SH-SY5Y (cell line): Measurements from ENCODE around the gene TCP11.

Source experiments
- GATA2 ChIP-seq: IDR thresholded peaks from 2 replicates; pipeline ENCODE4 v1.6.1; 2011; ENCODE audit warnings: mild to moderate bottlenecking, low read depth, low read length
- GATA3 ChIP-seq: IDR thresholded peaks from 2 replicates; pipeline ENCODE4 v1.6.1; 2011; ENCODE audit warnings: low read depth, mild to moderate bottlenecking, low read length, moderate library complexity

The TCP11 gene

GRCh38 chr6:35093783-35094182, 47.4 kb downstream of the TCP11 start:
- TF ChIP-seq GATA2: no peak
- no peak for TF ChIP-seq GATA3

GRCh38 chr6:35093118-35093445, 48.1 kb downstream of the TCP11 start:
- TF ChIP-seq GATA2: no peak
- no peak for TF ChIP-seq GATA3

GRCh38 chr6:35092362-35093117, 48.6 kb downstream of the TCP11 start:
- TF ChIP-seq GATA3: no peak
- TF ChIP-seq GATA2: no peak

- TF ChIP-seq GATA2: no peak
- TF ChIP-seq GATA3: no peak
Measured at GRCh38 chr6:35091346-35092083, 49.6 kb downstream of the TCP11 start.

GRCh38 chr6:35090734-35091133, 50.4 kb downstream of the TCP11 start:
- TF ChIP-seq GATA3: no peak
- no peak for TF ChIP-seq GATA2

- TF ChIP-seq GATA2 (no peak), GATA3 (no peak)
Measured at GRCh38 chr6:35089935-35090505, 51.1 kb downstream of the TCP11 start.

GRCh38 chr6:35089216-35089934, 51.8 kb downstream of the TCP11 start:
- TF ChIP-seq GATA3: no peak
- no peak for TF ChIP-seq GATA2

- TF ChIP-seq GATA2: no peak
- no peak for TF ChIP-seq GATA3
Measured at GRCh38 chr6:35088281-35089215, 52.6 kb downstream of the TCP11 start.

- TF ChIP-seq GATA3 (no peak), GATA2 (no peak)
Measured at GRCh38 chr6:35087361-35088280, 53.5 kb downstream of the TCP11 start.

GRCh38 chr6:35086636-35087360, 54.3 kb downstream of the TCP11 start:
- no peak for TF ChIP-seq GATA3
- TF ChIP-seq GATA2: no peak

- no peak for TF ChIP-seq GATA3
- no peak for TF ChIP-seq GATA2
Measured at GRCh38 chr6:35086282-35086632, 54.9 kb downstream of the TCP11 start.

GRCh38 chr6:35085359-35086281, 55.5 kb downstream of the TCP11 start:
- no peak for TF ChIP-seq GATA3
- no peak for TF ChIP-seq GATA2
